Vagina (tissue), 2 donors: ENCODE data around the gene CMTR1. TPM values are rescaled to one million over a fixed set of nuclear protein-coding genes. Genes with fewer than 3 reads are reported as not detected.

ENCODE experiments used
- DNase-seq, 2 donors: peaks; one replicate each; pipeline ENCODE4 v3.0.0-alpha.2; 2017; ENCODE audit errors: extremely low spot score in 2 of 2
- H3K27ac ChIP-seq: fragments of 200-600 bp; sonication (generic); one replicate; pipeline ENCODE4 v1.5.1; 2019
- H3K27me3 ChIP-seq: fragments of 200-600 bp; sonication (generic); one replicate; pipeline ENCODE4 v1.5.1; 2019
- H3K36me3 ChIP-seq, 2 donors: fragments of 200-600 bp; sonication (generic); one replicate each; pipeline ENCODE4 v1.5.1; 2017 to 2019
- H3K4me1 ChIP-seq: fragments of 200-600 bp; sonication (generic); one replicate; pipeline ENCODE4 v1.5.1; 2019
- H3K4me3 ChIP-seq, 2 donors: fragments of 200-600 bp; sonication (generic); 1 replicate in 1 of 2; 2 replicates in 1 of 2; pipeline ENCODE4 v1.5.1; 2016 to 2019
- H3K9me3 ChIP-seq: fragments of 200-600 bp; sonication (generic); one replicate; pipeline ENCODE4 v1.5.1; 2019
- CTCF ChIP-seq, 3 experiments: fragments of 450-650 bp in 2 of 3; fragments of 200-600 bp in 1 of 3; sonication (generic) in 1 of 3; IDR thresholded peaks; one replicate each; pipeline ENCODE4 v1.5.1; 2017 to 2019; ENCODE audit warnings: antibody characterized with exemption in 3 of 3, mild to moderate bottlenecking in 2 of 3, moderate library complexity in 2 of 3
- POLR2A ChIP-seq, 2 donors: fragments of 450-650 bp; IDR thresholded peaks; one replicate each; pipeline ENCODE4 v1.6.1; 2017; ENCODE audit warnings: antibody characterized with exemption in 2 of 2, mild to moderate bottlenecking in 2 of 2, moderate library complexity in 2 of 2
- POLR2AphosphoS5 ChIP-seq, 2 donors: sonication (generic); formaldehyde crosslinking; IDR thresholded peaks; one replicate each; pipeline ENCODE4 v1.9.0; 2017; ENCODE audit warnings: antibody characterized with exemption in 2 of 2, mild to moderate bottlenecking in 2 of 2, low read depth in 1 of 2; ENCODE audit not compliant: insufficient read depth in 1 of 2
- intact Hi-C: fragments of 100-400 bp; cut with DNase I; formaldehyde crosslinking; loops from one replicate; pipeline ENCODE4 v1.15.1; 2023
- total RNA-seq: library from RNA; depleted of rRNA; stranded (reverse); fragments of >200 nt; gene quantifications from one replicate; pipeline ENCODE4 v1.2.3, GENCODE V29; 2016

CMTR1 gene
- total RNA-seq, 1 donor from 2014 or later: 24.3 TPM

- Histone ChIP-seq H3K4me3 (no peak overlapping the region), H3K27me3 (no peaks in the 10 kb centered on the region), H3K4me1 (no peaks in the 10 kb centered on the region), H3K36me3 (no peaks in the 10 kb centered on the region), H3K27ac (no peak overlapping the region), H3K9me3 (no peaks in the 10 kb centered on the region)
- no peak for TF ChIP-seq CTCF (IDR thresholded peaks at IDR 0.05)
- no peak for TF ChIP-seq POLR2AphosphoS5 (IDR thresholded peaks at IDR 0.05; ENCODE audit: insufficient read depth in 1 of 2, low read depth in 1 of 2)
- TF ChIP-seq POLR2A (IDR thresholded peaks at IDR 0.05): no peak
- no peak for DNase-seq
- intact Hi-C loops: no loop called here
These were observed 90.4 kb downstream of the CMTR1 start for GRCh38 chr6:37523412-37523811.

GRCh38 chr6:37524025-37524969 lies 91.3 kb downstream of the CMTR1 start:
- intact Hi-C loops: no loop called here
- Histone ChIP-seq H3K36me3 (no peaks in the 10 kb centered on the region), H3K9me3 (no peaks in the 10 kb centered on the region), H3K27ac (no peak overlapping the region), H3K27me3 (no peaks in the 10 kb centered on the region), H3K4me3 (no peak overlapping the region), H3K4me1 (no peaks in the 10 kb centered on the region)
- DNase-seq: no peak
- no peak for TF ChIP-seq CTCF (IDR thresholded peaks at IDR 0.05)
- TF ChIP-seq POLR2A (IDR thresholded peaks at IDR 0.05): no peak
- no peak for TF ChIP-seq POLR2AphosphoS5 (IDR thresholded peaks at IDR 0.05; ENCODE audit: insufficient read depth in 1 of 2, low read depth in 1 of 2)

- no peak for DNase-seq
- H3K4me1 ChIP-seq: no peaks in the 10 kb centered on the region
- no peaks in the 10 kb centered on the region for H3K9me3 ChIP-seq
- H3K27me3 ChIP-seq: no peaks in the 10 kb centered on the region
- no peak overlapping the region for H3K27ac ChIP-seq
- no peak overlapping the region for H3K4me3 ChIP-seq
- TF ChIP-seq CTCF (IDR thresholded peaks at IDR 0.05): no peak
- no peak for TF ChIP-seq POLR2A (IDR thresholded peaks at IDR 0.05)
- TF ChIP-seq POLR2AphosphoS5 (IDR thresholded peaks at IDR 0.05; ENCODE audit: insufficient read depth in 1 of 2, low read depth in 1 of 2): no peak
- intact Hi-C loops: no loop called here
- H3K36me3 ChIP-seq: no peaks in the 10 kb centered on the region
These were observed 91.9 kb downstream of the CMTR1 start for GRCh38 chr6:37524970-37525318.

- DNase-seq: no peak
- no peaks in the 10 kb centered on the region for H3K9me3 ChIP-seq
- no peaks in the 10 kb centered on the region for H3K27me3 ChIP-seq
- intact Hi-C loops: no loop called here
- H3K4me1 ChIP-seq: no peaks in the 10 kb centered on the region
- no peak overlapping the region for H3K27ac ChIP-seq
- no peaks in the 10 kb centered on the region for H3K36me3 ChIP-seq
- no peak overlapping the region for H3K4me3 ChIP-seq
- TF ChIP-seq POLR2A (IDR thresholded peaks at IDR 0.05): no peak
- no peak for TF ChIP-seq POLR2AphosphoS5 (IDR thresholded peaks at IDR 0.05; ENCODE audit: insufficient read depth in 1 of 2, low read depth in 1 of 2)
- no peak for TF ChIP-seq CTCF (IDR thresholded peaks at IDR 0.05)
These were observed 92.7 kb downstream of the CMTR1 start for GRCh38 chr6:37525460-37526357.
